Measurements from ENCODE around the gene GAB2.
"Not testable (repeated sequence)": the region's sequence is repeated elsewhere in the genome, so short reads cannot be mapped to it uniquely, and the experiment has no call there.

Gene GAB2

GRCh38 chr11:78467370-78467769 is 49.8 kb upstream of the GAB2 start (continued):
- TF ChIP-seq CSDC2 (CRISPR knock-in tag; IDR thresholded peaks at IDR 0.05), result no peak
- no peak for TF ChIP-seq ZFP3 (CRISPR knock-in tag; IDR thresholded peaks at IDR 0.05)

GRCh38 chr11:78465169-78465942 is 47.7 kb upstream of the GAB2 start:
- no peak for ATAC-seq
- no peak for TF ChIP-seq GLIS3 (CRISPR knock-in tag; IDR thresholded peaks at IDR 0.05)
- TF ChIP-seq CSDC2 (CRISPR knock-in tag; IDR thresholded peaks at IDR 0.05), result no peak
- TF ChIP-seq ARNTL (CRISPR knock-in tag; IDR thresholded peaks at IDR 0.05; ENCODE audit: borderline replicate concordance, low read depth), result no peak
- TF ChIP-seq TOX (CRISPR knock-in tag; IDR thresholded peaks at IDR 0.05; ENCODE audit: borderline replicate concordance), result no peak

- not testable (repeated sequence) for ATAC-seq
Measured at GRCh38 chr11:78464787-78465168, 47.2 kb upstream of the GAB2 start.

GRCh38 chr11:78460471-78460870 is 42.9 kb upstream of the GAB2 start:
- peak; percentile 70 for ATAC-seq
- TF ChIP-seq SNAI2 (CRISPR knock-in tag; IDR thresholded peaks at IDR 0.05) (0 out of 2 replicates have a peak, but pooled peaks have one; percentile 42), POU6F1 (CRISPR knock-in tag; IDR thresholded peaks at IDR 0.05; ENCODE audit: borderline replicate concordance, low read depth) (no peak)

- no peak for ATAC-seq
- TF ChIP-seq TSHZ2 (CRISPR knock-in tag; IDR thresholded peaks at IDR 0.05) (no peak), PPARA (CRISPR knock-in tag; IDR thresholded peaks at IDR 0.05; ENCODE audit: borderline replicate concordance) (no peak), ZNF565 (CRISPR knock-in tag; conservative IDR thresholded peaks at IDR 0.05; ENCODE audit: low read depth) (no peak), CSDC2 (CRISPR knock-in tag; IDR thresholded peaks at IDR 0.05) (no peak), ZNF70 (CRISPR knock-in tag; IDR thresholded peaks at IDR 0.05) (no peak), ZFP30 (CRISPR knock-in tag; IDR thresholded peaks at IDR 0.05) (no peak), CREB5 (CRISPR knock-in tag; IDR thresholded peaks at IDR 0.05; ENCODE audit: low read depth) (no peak)
Measured at GRCh38 chr11:78459738-78460137, 42.1 kb upstream of the GAB2 start.

- no peak for ATAC-seq
- TF ChIP-seq CREB5 (CRISPR knock-in tag; IDR thresholded peaks at IDR 0.05; ENCODE audit: low read depth), result no peak
- no peak for TF ChIP-seq ZNF8 (CRISPR knock-in tag; IDR thresholded peaks at IDR 0.05)
- TF ChIP-seq OSR1 (CRISPR knock-in tag; IDR thresholded peaks at IDR 0.05), result no peak
- no peak for TF ChIP-seq BACH2 (CRISPR knock-in tag; IDR thresholded peaks at IDR 0.05; ENCODE audit: borderline replicate concordance)
- TF ChIP-seq ZNF70 (CRISPR knock-in tag; IDR thresholded peaks at IDR 0.05), result no peak
- no peak for TF ChIP-seq CSDC2 (CRISPR knock-in tag; IDR thresholded peaks at IDR 0.05)
- no peak for TF ChIP-seq POU6F1 (CRISPR knock-in tag; IDR thresholded peaks at IDR 0.05; ENCODE audit: borderline replicate concordance, low read depth)
- no peak for TF ChIP-seq ZNF565 (CRISPR knock-in tag; conservative IDR thresholded peaks at IDR 0.05; ENCODE audit: low read depth)
- no peak for TF ChIP-seq ZFP3 (CRISPR knock-in tag; IDR thresholded peaks at IDR 0.05)
- TF ChIP-seq TCF4 (CRISPR knock-in tag; IDR thresholded peaks at IDR 0.05; ENCODE audit: borderline replicate concordance), result no peak
- no peak for TF ChIP-seq CSRNP3 (CRISPR knock-in tag; IDR thresholded peaks at IDR 0.05)
- TF ChIP-seq RARB (CRISPR knock-in tag; IDR thresholded peaks at IDR 0.05), result no peak
- TF ChIP-seq TOX (CRISPR knock-in tag; IDR thresholded peaks at IDR 0.05; ENCODE audit: borderline replicate concordance), result no peak
- TF ChIP-seq ARNTL (CRISPR knock-in tag; IDR thresholded peaks at IDR 0.05; ENCODE audit: borderline replicate concordance, low read depth), result no peak
Measured at GRCh38 chr11:78457448-78457847, 39.8 kb upstream of the GAB2 start.

All from SK-N-SH treated with all-trans-retinoic acid at 6 μM for 48 hours (cell line).